GM18867 (cell line): ENCODE measurements around the gene MITD1.
"Not testable (repeated sequence)": the region's sequence is repeated elsewhere in the genome, so short reads cannot be mapped to it uniquely, and the experiment has no call there.

Source experiments
- ATAC-seq: cut with Tn5 transposase; IDR thresholded peaks from one replicate; pipeline ENCODE4 v1.9.1; 2021; ENCODE audit warnings: mild to moderate bottlenecking, moderate library complexity; ENCODE audit not compliant: unreplicated experiment

Gene MITD1

GRCh38 chr2:99154643-99155536 is 26.0 kb downstream of the MITD1 start, which contains the start of the genes LIPT1 and TSGA10:
Gene LIPT1 (plus strand): TSS chr2:99154967. CDS start chr2:99161958, 6,991 bp downstream.
Gene TSGA10 (minus strand): TSS chr2:99154942. CDS start chr2:99109439, 45,503 bp downstream.
- ATAC-seq: peak; percentile 99

DNA sequence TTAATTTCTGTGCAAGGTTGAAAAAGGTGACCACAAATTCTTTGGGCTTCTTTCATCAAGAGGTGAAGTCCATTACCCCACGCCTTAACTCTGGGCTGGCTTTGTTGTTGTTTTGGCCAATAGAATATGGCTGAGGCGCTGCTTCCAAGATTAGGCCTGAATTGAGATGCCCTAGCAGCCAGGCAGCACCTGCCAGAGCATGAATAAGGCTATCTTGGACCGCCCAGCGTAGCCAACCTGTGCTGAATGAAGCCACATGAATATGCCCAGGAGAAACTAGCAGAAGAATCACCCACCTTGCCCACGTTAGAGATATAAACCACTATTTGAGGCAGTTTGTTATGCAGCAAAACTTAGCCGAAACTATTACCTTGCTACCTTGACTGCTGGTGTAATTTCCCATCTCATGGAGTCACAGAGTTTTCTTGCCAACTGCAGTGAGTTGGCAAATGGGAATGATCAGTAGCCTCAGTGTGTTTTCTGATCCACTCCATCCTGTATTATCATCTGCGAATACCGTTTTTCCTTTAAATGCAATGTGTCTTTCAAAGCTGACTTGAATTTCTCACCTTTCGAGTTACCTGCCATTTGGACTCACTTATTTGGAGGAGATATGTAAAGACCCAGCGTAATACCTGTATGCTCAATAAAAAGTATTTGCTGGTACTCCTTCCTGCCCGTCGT is 26.8 kb downstream of the MITD1 start:
- ATAC-seq: no peak

- no peak for ATAC-seq
Observed at GRCh38 chr2:99152199-99152895, 28.5 kb downstream of the MITD1 start.

DNA sequence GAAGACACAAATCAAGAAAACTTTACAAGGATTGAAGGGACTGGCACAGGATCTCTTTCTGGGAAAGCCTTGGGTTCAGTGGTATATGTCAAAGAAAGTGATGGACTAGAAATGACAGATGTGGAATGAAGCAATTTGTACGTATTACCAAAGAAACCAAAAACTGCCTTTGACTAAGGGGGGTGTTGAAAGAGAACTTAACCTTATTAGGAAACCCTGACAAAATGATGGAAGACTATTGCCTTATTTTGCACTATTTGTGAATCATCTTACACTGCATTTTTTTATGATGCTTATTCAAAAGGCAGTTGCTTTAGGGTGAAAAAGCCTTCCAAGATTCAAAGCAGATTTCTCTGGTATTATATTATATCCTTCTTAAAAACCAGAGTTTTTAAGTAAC is 30.2 kb downstream of the MITD1 start:
- no peak for ATAC-seq

- ATAC-seq: peak; percentile 90
Observed at GRCh38 chr2:99141110-99142108, 39.4 kb downstream of the MITD1 start, which contains the start of gene C2orf15. Gene C2orf15 (plus strand): TSS chr2:99141707. CDS start chr2:99150559, 8,852 bp downstream.

DNA sequence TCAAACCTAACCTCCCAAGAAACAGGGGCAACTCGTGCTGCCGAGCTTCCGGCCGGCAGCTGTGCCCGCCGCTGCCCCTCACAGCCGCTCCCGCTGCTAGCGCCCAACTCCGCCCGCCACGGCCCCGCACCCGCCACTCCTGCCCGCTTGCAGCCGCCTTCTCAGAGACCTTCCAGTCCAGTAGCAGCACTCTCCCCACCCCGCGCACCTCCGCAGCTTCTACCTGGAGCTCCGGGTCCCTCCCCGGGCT is 40.1 kb downstream of the MITD1 start:
- ATAC-seq: peak; percentile 37

DNA sequence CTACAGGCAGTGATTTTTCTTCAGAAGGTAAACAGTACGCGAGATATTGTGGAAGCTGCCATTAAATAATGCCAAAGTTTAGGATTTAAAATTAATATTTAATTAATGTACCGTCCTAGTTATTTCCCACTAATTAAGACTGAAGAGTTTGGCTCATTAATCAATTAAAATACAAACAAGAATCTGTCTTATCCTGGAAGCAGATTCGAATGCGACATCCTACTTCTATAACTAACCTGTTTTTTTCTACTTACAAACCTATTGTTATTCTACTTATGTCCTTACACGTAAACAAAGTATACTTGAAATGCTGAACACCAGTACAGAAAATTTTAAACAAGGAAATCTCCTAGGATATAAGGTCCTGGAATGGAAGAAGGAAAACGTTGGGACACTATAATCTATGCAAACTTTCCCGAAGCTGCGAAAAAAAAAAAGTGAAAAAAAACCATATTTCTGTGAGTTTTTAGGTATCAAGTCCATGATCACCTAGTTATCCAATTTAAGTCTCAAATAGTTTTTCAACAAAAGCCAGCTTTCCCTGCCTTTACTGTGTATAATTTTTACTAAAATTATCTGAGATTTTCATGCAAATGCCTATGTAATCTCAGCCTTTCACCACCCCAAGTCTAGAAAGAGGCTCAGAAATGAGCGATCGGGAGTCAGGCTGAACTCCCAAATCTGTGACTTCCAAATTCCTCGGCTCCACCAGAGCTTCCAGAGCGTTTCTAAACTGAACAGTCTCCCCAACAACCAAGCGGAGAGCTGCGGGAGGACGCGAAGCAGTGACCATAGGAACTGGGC is 40.6 kb downstream of the MITD1 start:
- ATAC-seq: no peak

GRCh38 chr2:99139003-99139402 is 41.9 kb downstream of the MITD1 start:
- ATAC-seq: no peak

GRCh38 chr2:99135044-99135556 is 45.8 kb downstream of the MITD1 start:
- ATAC-seq: not testable (repeated sequence)

DNA sequence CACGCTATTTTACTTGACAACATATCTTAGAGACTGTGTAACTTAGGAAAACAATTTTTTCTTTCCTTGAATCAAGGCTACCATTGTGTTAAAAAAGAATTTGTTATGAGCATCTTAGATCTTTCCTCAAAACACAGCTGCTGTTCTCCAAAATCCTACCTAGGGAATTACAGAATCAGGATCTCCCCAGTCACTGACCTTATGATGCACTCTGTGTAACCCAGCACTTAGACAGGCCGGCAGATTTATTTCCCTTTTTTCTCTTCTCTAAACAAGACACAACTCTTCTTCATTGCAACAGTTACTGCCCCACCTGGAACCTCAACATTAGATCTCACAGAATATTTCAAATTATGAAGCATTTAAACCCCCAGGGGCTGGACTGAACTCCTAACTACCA is 52.9 kb downstream of the MITD1 start:
- no peak for ATAC-seq
